ENCODE measurements around the gene C16orf96.

Gene C16orf96

DNA sequence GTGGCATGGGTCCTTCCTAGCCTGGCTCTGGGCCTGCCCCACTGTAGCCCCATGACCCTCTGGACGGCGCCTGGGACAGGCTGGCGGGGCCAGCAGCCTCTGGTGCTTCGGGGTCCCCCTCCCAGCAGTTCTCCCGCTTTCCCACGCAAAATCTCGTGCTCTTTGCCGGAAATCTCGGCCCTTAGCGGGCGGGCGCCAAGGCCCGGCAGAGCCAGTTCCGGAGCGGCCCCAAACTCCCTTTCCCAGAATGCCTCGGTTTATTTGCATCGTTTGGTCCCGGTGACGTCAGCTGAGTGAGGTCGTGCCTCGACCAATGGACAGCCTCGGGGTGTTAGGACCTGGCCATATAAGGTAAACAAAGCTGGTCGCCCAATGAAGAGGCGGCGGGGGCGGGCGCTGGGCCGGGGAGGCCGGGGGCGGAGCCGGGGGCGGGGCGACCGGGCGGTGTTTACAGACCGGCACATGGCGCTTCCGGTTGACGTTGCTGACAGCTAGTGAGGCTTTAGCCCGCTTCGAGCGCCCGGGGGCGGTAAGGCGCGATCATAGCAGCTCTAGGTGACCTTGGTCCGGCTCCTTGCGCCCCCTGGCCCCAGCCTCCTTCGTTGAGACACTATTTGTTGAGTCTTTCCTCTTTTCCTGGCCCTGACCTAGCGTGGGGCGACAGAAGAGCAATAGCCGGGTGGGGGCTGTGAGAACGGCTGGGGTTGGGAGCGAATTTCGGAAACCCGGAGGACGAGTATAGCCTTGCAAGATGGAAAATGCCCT is 60.1 kb downstream of the C16orf96 start:
- peak; percentile 97 for DNase-seq (ENCODE audit: low spot score)

DNA sequence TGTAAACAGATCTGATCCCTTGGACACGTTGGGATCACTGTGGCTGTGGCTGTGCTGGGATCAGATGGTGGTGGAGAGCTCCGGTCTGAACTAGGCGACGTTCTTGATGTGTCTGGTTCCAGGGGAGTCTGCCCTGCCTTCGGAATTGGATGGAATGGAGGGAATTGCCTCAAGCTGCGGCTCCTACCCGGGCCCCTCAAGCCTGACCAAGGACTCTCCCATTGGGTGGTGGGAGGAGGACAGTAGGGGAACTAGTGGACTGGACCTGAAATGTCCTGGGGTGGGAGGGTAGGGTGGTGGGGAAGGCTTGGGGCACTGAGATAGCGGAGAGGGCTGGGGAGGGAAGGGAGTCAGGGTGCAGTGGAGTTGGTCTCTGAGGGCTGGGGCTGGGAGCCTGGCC is 61.7 kb downstream of the C16orf96 start:
- no peak for DNase-seq (ENCODE audit: low spot score)

DNA sequence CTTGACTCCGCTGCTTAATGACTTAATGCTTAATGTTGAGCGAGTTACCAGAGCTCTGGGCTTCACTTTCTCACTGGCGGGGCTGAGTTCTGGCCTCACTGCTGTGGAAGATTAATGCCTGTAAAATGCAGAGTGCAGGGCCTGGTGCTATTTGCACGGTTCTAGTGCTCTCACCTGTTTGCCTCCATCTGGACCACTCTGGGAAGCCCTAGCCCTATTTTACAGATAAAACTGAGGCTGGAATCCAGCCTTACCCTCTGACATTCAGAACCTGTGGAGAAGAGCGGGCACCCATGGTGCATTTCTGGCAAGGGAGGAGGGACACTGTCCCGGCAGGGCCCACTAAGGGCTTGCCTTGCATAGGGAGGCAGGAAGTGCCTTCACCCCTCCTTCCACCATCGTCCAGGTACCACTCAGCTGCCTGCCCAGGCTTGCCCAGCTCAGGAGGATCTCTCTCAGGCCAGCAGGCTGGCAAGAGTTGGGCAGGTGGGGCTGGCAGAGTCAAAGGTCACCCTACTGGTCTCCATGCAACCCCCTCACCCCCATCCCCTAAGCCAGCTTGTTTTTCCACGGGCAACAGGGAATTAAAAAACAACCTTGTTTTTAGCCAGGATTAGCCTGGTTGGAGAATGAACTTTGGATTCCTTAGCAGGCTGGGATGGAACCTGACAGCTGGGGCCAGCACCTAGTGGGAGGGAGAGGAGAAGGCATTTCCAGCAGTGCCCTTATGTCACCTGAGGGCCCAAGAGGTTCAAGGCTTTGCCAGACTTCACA is 62.7 kb downstream of the C16orf96 start:
- DNase-seq (ENCODE audit: low spot score): no peak

DNA sequence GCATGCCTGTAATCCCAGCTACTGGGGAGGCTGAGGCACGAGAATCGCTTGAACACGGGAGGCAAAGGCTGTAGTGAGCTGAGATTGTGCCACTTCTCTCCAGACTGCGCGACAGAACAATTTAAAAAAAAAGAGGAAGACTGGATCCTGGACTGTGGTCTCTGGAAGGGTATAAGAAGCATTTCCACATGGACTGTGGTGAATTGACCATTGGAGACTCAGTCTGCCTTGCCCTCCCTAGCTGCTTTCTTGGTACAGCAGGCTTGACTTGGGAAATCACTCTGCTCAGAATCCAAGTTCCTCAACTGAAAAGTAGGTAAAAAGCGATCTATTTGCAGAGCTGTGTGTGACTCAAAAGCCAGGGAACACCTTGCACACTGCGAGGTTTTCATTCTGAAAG is 67.5 kb downstream of the C16orf96 start:
- DNase-seq (ENCODE audit: low spot score): no peak

DNA sequence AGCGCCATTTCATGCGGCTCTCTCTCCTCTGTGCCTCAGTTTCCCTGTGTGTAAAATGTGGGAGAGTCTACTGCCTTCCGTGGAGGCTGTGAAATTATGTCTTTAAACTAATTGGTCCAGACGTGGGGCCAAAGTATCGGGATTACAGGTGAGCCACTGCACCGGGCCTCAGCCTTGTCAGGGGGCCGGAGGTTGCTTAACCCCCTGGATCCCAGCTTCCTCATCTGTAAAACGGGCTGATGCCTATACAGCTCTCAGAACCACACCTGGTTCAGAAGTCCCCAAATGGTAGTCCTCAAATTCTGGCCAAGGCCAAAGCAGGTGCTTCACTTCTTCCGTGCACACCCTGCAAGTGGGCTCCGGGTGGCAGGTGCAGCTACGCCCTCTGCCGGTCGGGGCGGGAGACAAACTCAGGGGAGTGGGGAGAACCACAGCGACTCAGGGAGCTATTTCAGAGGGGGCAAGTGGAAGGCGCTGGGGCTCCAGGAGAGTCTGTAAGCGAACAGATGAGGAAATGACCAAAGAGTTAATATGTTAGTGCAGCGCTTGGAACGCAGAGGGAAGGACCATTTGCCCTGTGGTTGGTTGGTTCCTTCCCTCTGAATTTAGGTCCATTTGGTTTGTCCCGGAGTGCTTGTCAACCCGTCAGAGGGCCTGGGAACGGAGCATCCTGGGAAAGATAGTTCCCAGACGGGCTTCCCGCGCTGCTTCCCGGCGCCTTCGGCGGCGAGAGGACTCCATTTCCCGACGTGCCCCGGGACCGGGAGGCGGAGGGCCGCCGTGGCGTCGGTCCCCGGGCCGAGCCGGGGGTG is 68.1 kb downstream of the C16orf96 start, which contains the start of gene MGRN1:
Gene MGRN1, plus strand, starts transcription at position 812 of the 812 bp plus-strand sequence. CDS start 135 bp downstream, outside the sequence.
- DNase-seq (ENCODE audit: low spot score): peak; percentile 88

DNA sequence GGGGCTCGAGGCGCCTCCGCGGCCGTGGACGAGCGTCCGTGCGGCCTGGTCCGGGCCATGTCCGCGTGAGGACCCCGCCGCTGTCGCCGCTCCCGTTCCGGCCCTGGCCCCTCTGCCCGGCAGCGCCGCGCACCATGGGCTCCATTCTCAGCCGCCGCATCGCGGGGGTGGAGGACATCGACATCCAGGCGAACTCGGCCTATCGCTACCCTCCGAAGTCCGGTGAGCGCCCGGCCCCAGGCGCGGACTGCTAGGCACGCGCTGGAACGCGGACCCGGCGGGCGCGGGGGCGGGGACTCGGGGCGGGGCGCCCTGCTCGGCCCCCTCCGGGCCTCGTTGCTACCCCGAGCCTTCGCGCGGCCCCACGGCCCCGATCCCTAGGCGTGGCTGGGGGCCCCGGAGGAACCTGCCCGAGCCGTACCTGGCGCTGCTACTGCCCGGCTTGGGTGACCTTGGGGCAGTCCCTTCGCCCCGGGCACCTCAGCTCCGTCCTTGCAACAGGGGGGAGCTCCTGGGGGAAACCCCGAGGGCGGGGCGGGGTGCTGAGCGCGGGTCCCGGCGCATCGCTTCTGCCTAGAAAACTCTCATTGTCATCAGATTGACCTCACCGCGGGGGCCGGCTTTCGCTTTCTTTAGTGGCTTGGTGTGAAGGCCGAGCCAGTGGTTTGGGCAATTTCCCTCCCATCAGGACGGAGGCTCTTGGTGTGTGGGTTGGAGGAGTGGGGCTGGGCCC is 68.9 kb downstream of the C16orf96 start:
- DNase-seq (ENCODE audit: low spot score): no peak

DNA sequence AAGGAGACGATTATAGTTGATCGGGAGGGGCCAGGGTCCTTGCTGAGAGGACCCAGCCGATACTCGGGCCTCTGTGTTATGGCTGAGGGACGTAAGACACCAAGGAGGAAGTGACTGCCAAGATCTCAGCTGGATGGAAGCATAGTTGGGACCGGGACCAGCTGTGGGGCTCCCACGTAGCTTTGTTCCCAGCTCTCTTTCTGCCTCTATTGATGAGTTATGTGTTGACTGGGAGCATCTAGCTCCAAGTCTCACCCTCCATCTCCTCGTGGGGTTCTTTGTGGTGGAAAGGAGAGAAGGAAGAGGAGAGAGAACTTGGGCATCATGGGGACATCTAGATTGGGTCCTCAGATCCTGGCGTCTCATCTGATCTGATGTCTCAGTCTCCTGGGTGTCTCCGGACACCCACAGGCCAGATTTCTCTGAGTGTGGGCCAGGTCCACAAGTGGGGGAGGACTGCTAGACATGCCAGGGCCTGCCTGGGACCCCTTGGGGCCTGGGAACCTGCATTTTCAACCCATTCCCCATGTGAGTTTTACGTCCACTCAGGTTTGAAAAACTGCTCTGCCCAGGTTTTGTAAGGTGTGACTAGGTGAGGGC is 69.5 kb downstream of the C16orf96 start:
- no peak for DNase-seq (ENCODE audit: low spot score)

DNA sequence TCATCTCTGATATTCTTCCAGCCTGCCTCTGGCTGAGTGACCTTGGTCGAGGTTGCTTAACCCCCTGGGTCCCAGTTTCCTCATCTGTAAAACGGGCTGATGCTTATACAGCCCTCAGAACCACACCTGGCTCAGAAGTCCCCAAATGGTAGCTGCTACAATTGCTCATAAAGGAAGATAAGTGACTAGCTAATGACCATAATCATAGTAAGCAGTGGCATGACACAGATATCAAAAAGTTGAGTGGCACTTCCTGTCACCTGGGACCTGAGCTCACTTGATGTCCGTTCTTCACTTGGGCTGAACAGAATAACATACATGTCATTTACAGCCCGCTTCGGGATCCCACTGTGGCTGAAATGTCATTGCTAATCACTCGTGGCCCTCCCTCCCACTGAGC is 70.3 kb downstream of the C16orf96 start:
- no peak for DNase-seq (ENCODE audit: low spot score)

DNA sequence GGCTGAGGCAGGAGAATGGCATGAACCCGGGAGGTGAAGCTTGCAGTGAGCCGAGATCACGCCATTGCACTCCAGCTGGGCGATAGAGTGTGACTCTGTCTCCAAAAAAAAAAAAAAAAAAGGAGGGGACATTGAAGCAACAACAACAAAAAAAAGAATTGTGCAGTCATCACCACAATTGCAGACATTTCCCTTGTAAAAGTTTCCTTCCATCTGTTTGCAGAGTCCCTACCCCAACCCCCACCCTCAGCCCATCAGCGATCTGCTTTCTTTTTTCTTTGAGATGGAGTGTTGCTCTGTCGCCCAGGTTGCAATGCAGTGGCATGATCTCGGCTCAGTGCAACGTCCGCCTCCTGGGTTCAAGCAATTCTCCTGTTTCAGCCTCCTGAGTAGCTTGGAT is 72.1 kb downstream of the C16orf96 start:
- DNase-seq (ENCODE audit: low spot score): no peak

DNA sequence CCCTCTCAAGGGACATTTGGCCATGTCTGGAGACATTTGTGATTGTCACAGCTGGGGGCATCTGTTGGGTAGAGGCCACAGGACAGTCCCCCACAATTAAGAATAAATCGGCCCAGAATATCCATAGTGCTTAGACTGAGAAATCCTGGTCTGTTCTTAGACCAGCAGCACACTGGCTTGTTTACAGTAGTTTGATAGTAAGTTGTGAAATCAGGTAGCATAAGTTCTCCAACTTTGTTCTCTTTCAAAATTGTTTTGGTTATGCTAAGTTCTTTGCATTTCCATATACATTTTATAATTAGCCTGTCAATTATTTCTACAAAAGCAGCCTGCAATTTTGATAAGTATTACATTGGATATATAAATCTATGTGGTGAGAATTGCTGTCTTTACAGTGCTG is 75.3 kb downstream of the C16orf96 start:
- no peak for DNase-seq (ENCODE audit: low spot score)

DNA sequence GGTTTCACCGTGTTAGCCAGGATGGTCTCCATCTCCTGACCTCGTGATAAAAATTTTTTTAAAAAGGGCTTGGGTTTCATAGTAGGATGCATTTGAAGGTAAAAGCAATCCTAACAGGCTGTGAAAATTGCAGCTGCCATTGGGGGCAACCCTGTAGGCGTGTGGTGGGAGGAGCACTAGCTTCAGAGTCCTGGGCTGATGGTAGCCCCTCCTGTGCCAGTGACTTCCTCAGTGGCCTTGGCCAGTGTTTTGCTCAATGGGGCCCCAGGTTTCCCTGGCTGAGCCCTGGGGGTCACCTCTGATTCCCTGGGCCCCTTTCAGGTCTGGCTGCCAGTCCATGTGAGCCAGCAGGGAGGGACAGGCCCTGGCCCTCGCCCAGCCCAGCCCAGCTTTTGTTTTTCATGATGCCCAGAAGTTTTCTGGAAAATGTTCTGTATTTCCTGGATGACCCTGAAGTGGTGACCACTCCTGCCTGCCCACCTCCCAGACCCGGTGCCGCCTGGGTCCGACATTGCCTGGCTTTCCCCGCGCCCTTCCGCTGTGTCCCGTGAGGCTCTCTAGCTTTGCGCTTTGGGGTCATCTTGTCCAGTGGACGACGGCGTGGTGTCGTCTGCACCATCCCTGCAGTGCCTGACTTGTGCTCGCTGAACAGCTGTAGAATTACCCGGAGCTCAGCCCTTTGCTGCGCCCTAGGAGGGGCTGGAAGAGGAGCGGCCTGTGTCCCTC is 77.9 kb downstream of the C16orf96 start:
- no peak for DNase-seq (ENCODE audit: low spot score)

DNA sequence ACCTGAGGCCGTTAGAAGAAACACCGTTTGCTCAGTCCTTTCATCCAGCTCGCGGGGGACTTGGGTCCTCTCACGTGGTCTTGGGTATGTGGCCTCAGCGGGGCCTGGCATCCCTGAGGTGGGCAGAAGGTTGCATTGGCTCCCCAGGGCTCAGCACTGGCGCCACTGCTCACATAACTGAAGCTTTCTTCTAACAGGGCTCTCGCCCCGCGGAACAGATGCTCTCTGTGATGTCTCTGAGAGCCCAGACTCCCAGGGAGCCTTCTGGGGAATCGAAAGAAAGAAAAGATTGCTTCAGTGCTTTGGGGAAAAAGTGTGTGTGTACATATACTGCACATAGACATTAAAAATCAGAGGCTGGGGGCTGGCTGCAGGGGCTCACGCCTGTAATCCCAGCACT is 78.6 kb downstream of the C16orf96 start:
- no peak for DNase-seq (ENCODE audit: low spot score)

DNA sequence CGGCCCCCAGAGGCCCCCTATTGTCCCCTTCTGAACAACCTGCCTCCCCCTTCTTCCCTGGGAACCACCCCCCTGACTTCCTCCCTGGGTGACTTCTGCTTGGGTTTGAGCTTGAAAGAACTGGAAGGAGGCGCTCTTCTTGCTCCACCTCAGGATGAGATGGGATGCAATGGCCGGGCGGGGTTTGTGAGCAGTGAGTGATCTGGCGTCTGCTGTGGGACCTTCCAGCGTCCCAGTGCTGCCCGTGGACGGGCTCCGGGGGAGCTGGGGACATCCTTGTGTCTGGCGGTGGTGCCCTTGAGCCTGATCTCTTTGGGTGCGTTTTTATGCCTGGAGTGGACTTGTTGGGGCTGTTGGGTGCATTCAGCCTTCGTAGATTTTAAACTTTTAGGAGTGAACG is 80.1 kb downstream of the C16orf96 start:
- no peak for DNase-seq (ENCODE audit: low spot score)

DNA sequence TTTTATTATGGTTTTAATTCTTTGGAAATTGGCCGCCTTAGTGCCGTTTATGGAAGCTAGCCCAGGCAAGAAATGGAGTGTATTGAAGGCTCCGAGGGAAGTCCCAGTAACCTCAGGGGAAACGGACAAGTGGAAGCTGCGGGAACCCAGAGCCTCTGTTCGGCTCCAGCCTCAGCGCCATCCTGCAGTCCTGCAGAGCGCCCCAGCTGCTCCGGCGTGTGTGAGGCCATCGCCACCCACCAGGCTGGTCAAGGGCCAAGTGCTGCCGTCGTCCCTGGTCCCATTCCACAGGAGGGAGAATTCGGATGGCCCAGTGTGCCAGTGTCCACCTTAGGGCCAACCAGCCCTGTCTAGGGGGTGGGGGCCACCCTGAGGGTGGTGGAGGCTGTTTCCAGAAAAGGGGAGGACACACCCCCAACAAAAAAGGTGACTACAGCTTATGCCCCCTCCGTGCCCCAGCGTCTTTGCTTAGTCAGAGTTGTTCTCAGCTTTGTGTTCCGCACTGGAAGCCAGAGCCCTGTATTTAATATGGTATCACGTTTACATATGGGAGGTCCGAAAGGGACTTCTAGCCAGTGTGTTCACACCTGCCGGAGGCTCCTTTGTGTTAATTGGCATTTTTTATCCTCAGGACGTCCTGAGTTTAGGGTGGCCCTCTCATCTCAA is 81.5 kb downstream of the C16orf96 start:
- DNase-seq (ENCODE audit: low spot score): no peak

DNA sequence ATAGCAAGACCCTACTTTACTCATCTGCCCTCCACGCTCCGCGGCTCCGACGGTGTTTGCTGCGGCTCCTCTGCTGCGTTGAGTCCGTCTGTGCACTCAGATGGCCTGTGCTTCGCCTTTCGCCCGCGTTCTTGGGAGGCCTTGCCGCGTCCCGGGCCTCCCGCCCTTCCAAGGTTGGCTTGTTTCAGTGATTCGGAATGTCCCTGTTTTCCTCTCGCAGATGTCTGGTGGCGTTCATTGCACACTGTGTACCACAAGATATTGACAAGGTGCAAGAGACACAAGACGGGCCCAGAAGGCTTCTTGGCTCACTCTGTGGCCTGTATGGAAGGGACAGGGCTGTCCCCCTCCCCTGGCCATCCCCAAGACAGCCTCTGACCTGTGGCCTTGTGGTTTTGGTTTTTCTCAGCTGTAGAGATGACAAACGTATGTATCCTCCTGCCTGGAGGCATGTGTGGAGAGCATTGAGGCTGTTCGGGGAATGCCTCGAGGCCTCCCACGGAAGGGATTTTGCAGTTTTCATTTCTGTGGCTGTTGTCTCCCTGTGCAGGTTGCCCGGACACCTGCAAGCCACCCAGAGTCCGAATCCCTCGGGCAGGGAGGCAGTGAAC is 83.9 kb downstream of the C16orf96 start:
- no peak for DNase-seq (ENCODE audit: low spot score)

DNA sequence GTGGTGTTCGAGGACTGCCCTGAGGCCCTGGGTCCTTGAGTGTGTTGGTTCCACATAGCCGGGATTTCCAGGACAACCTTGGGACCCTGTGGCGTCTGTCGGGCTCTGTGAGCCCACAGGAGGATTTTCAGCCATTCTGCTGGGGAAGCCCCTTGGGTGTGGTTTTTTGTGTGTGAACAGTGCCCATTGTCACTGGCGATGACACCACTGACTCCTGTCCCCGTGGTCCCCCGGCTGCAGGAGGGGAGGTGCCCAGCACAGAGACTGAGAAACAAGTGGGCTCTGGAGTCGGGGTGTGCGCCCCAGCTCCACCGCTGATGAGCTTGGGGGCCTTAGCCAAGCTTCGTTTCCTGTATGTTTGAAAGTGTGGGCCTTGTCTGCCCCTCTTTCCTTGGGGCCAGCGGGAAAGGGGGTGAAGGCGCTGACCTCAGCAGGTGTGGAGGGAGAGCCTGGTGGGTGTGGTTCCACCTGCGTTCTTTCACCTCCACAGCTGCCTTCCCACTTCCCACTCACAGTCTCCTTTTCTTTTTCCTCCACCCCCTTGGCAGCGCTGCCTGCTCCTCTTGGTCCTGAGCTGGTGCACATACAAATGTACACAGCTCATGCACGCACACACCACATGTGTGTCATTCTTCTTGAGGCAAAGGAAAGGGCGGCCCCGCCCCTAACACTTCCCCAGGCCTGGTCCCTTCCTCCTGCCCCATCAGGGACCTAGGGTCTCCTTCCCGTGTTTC is 84.6 kb downstream of the C16orf96 start:
- no peak for DNase-seq (ENCODE audit: low spot score)

DNA sequence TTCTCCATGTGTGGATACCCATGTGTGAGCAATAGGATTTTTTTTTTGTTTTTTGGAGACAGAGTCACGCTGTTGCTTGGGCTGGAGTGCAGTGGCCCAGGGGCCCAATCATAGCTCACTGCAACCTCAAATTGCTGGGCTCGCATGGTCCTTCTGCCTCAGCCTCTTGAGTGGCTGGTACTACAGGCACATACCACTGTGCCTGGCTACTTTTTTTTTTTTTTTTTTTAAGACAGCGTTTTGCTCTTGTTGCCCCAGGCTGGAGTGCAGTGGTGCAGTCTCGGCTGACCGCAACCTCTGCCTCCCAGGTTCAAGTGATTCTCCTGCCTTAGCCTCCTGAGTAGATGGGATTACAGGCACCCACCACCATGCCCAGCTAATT is 85.2 kb downstream of the C16orf96 start:
- DNase-seq (ENCODE audit: low spot score): no peak

DNA sequence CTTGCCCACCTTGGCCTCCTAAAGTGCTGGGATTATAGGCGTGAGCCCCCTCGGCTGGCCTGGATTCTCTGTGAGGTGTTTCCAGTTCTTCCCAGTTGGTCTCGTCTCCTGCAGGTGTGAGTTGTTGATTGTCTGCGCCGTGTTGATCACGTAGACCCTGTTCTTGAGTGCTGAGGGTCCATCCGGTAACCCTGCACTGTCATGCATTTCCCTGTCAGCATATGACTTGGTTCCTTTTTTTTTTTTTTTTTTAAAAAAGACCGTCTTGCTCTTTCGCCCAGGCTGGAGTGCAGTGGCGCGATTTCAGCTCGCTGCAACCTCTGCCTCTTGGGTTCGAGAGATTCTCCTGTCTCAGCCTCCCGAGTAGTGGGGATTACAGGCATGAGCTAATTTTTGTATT is 85.8 kb downstream of the C16orf96 start:
- no peak for DNase-seq (ENCODE audit: low spot score)

Data from HuH-7.5 (cell line).